ENCODE data around the gene RABEP1.

- no peak for TF ChIP-seq CTCF (conservative IDR thresholded peaks at IDR 0.05; ENCODE audit: low read depth, low read length)
- no peak for TF ChIP-seq EZH2phosphoT487 (IDR thresholded peaks at IDR 0.05; ENCODE audit: borderline replicate concordance, low read length)
These were observed 137.4 kb downstream of the RABEP1 start, which contains the start of gene NUP88 for GRCh38 chr17:5419356-5419958.
